HUDEP-2 (cell line): ENCODE measurements around the gene IBSP.

Source experiments
- DNase-seq, 76 experiments: peaks; one replicate each; lab custom pipeline; 2025; ENCODE audit not compliant: unreplicated experiment in 76 of 76; lab: John Stamatoyannopoulos, UW

IBSP gene

DNA sequence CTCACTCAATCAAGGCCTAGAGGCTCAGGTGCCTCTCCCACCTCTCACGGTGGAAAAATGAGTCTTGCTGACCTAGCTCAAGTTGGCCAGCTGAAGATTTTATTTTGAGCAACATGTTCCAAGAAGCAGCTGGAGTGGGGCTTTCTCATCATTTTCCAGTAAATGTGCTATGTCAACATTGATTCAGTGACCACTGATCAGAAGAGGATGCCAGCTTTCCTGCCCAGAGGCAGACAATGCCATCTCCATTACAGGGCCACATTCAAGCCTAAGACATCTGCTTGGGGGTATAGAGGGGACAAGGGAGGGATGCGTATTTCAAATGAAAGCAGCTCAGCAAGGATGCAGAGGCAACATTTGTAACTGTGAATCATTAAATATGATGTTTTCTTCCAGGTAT is 36.4 kb downstream of the IBSP start:
- DNase-seq: peak in 1 of 76 experiments; percentile 3

DNA sequence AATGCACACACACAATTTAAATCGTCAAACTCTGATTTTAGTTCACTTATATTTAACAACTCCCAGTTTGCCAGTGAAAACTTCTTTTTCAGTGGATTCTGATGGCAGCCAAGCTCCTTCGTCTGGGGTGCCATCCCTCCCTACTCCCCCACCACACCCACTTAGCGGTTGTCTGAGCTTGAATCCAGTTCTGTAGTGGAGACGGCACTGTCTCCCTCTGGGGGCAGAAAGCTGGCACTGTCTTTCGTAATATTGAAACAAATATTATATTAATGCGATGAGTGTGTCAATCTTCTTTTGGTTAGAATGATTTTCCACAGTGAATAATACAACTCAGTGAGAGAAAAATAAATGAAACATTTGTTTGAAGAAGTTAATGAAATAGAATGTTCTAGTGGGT is 38.9 kb downstream of the IBSP start:
- DNase-seq: peak in 1 of 76 experiments; percentile 5

DNA sequence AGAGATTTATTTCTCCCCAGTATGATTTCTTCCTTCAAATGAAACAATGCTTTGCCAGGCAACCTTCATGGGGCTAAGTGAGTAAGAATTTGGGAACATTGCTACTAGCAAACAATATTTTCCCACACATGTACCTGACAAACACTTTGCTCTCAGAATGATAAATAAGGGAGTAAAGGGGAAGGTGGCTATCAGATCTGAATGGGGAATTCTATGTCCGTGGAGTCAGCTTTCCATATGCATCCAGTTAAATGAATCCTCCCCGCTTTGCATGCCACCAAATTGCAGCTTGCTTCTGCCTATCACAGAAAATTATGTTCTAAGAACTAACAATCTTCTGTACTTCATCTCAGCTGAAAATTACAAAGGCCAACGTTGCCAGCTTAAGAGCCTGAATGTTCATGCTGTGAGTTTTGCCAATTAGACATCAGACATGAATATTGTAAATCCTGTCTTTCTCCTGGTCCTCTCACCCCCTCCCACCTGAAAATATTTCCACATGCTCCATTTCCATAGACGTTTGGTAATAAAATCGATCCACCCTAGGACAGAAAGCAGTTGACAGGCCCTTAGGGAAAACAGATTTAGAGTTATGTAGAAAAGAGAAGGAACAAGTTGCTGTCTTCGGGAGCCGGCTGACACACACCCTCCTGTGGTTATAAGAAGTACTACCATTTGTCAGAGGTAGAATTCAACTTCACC is 39.7 kb downstream of the IBSP start:
- DNase-seq: peak in 3 of 76 experiments; percentile 0 to 11 (median 6)

DNA sequence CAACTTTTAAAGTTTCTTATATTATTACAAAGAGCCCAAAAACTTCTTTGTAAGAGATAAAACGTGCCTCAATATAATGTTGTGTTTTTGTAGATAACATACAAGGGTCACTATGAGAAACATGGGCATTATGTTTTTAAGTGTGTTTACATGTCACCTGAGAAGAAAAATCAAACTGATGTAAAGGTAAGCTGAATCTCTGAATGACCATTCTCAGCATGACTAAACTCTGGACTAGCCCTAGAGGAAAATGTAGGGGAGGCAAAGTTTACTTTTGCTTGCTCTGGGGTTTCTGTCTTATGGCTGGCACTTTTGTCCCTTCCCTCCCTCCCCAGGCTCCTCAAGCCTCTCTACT is 40.2 kb downstream of the IBSP start:
- DNase-seq: no peak

DNA sequence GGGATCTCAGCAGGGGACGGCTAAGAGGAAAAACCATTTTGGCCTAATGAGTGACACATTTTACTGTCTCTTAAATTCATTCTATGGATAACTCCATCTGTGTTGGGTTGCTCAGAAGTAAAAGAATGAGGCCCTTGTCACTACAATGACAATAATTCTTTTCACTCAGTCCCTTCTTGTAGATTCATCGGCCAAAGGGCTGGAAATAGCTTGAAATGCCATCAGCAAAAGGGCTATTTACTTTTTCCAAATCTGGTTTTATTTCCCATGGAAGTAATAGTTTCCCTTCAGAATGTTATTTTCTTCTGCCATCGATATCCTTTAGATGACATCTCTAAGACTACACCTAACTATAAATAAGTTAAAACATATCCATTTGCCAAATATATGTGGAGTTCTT is 40.8 kb downstream of the IBSP start:
- no peak for DNase-seq

DNA sequence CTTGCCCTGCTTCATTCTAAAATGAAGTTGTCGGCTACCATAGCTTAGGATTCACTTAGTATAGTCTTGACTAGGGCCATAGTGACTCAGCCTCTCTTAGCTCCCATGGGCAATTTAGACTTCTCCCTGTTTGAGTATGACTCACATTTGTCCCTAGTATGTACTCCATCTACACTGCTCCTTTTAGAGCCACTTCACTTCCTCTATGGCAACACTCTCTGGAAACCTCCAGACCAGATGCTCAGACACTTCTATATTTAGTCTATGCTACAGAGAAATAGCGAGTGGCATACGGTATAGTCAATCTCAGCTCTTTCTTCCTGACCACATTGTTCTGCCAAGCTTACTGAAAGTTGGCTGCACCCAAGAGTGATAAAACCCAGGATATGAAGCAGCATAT is 44.6 kb downstream of the IBSP start:
- DNase-seq: no peak

DNA sequence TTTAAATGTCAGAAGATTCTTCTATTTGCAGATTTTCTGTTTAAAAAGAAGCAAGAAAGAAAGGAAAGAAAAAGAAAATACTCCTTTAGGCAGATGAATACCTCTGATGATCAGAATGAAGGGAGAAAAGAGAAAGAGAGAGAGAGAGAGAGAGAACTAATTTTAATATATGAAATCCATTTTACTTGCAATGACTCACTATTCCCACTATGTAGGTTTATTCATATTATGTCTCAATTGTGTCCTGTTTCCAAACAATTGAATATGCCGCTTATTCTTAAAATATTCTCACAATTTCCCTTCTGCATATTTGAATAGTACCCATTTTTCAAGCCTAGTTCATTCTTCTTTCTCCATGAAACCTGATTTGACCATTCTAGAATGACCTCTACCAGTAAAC is 45.1 kb downstream of the IBSP start:
- no peak for DNase-seq

DNA sequence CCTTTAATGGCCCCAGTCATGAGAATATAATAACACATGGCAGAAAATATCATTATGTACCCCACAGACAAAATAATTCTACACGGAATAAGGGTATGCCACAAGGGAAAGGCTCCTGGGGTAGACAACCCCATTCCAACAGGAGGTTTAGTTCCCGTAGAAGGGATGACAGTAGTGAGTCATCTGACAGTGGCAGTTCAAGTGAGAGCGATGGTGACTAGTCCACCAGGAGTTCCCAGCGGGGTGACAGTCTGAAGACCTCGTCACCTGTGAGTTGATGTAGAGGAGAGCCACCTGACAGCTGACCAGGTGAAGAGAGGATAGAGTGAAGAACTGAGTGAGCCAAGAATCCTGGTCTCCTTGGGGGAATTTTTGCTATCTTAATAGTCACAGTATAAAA is 46.9 kb downstream of the IBSP start:
- DNase-seq: no peak

DNA sequence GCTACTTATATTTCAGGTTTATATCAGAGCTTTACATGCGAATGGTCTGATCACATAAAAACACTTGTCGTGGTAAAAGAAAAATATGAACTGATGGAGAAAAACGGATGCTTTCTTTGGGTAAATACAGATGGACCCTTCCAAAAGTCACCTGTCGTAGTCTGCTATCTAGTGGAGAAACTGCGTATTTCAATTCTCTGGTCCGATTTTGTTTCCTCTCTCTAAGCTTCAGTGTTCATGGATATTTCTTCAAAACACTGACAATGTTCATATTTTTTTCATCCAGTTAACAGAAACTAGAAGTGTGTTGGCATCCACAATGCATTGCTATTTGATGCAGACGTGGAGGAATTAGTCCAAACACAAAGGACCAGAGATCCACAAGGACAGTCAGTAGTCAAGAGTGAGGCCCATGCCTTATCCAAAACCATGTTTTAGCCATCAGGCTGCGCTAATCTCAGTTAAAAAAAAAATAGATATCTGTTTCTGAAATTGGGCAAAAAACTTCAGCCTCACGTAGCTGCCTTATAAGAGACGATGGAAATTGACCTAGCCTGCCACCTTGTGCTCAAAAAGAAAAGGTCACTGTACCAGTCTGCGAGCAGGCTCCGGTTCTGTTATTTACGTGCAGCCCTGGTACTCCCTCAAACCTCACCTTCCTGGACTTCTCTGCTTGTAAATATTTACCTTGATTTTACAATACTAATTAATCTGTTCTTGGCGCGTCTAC is 49.4 kb downstream of the IBSP start:
- peak in 22 of 76 experiments; percentile 1 to 34 (median 6) for DNase-seq

DNA sequence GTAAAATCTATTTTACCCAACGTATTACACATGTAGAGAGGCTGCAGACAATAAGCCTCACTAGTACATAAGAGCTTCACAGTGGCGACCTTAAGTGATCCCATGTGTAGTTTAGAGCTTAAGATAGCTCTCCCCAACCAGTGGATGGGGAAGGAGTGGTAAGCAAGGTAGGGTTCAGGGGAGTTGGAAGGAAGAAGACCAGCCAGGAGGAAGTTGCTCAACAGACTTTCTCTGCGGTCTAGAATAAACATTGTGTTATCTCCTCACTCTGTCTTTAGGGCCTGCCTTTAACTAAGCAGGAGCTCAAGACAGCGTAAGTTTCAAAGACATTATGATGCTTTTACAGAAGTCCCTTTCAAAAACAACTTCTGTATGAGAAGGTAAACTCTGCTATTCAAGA is 50.3 kb downstream of the IBSP start:
- DNase-seq: no peak

DNA sequence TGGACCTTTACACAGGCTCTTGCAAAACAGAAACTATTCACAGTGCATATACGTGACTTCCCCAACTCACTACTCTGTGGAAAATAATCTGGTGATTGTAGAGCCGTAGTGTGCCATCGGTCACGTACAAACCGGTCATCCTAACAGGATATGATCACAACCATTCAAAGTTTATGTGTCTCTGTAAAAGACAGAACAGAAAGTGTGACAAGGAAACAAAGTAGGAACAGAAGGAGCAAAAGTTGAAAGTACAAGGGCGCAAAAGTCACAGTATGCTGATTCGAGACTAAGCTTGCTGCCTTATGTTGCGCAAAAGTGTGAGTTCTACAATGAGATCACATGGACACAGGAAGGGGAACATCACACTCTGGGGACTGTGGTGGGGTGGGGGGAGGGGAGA is 52.0 kb downstream of the IBSP start:
- DNase-seq: no peak

DNA sequence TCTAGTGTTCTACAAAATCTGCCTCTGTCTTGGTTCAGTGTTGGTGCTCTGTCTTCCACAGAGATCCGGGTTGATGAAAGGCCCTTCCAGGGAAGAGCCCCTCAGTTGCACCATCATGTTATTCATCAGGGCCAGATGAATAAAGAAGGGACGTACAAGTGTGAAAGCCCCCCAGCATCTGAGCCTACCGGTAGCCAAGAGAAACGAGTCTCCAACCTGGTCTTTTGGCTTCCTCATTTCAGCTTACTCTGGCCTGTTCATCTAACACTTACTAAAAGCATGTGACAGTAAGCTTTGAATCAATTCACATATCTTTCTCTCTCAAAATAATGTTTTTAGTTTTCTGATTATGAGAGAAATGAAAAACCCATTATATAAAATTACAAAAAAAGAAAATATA is 52.6 kb downstream of the IBSP start:
- no peak for DNase-seq

DNA sequence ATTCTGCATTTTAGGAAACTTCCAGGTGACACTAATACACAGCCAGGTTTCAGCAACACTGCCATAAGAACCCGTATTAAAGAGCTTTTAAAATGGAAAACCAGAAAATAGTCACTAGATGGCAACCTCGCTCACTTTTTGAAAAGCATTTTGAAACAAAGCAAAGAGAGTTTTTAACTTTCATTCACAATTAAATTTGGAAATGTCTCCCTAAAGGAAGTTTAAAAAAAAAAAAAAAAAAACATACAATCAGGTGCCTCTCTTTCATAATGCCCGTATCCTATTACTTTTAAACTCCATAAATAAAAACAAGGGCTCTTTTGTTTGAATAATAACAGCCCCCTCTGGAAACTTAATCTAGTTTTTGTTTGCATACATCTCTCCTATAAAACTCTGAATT is 53.8 kb downstream of the IBSP start:
- DNase-seq: peak in 6 of 76 experiments; percentile 1 to 6 (median 2)

DNA sequence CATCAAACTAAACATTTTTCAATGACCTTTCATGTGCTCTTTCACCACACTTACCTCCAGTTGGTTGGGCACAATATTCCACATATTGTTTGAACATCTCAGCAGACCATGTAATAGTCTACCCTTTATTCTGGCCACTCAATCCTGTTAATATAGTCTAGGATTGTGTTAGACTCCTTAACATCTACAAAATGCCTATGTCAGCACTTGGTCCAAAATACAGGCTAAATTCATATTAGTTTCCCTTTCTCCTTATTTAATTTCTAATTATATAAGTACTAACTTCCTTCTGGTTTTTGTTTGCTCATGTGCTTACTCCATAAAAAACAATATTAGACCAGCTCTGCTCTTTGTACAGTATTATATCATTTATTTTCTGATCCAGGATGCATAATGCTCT is 54.5 kb downstream of the IBSP start:
- no peak for DNase-seq

DNA sequence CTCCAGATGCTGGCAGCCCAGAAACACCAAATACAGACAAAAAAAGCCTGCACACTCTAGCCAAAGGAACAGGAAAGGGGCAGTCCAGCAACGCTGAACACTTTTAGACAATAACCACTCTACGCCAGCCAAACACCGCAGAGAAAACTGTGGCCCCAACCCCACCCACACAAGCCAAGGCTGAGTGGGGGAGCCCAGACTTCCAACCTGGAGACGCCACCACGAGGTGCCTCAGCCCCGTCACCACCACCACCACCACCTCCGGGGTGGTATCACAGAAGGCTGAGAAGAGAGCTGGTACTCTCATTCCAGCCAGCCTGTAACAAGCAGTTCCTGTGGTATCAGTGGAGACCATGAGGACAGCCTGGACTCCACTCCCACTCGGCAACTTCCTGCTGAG is 56.2 kb downstream of the IBSP start:
- DNase-seq: no peak

DNA sequence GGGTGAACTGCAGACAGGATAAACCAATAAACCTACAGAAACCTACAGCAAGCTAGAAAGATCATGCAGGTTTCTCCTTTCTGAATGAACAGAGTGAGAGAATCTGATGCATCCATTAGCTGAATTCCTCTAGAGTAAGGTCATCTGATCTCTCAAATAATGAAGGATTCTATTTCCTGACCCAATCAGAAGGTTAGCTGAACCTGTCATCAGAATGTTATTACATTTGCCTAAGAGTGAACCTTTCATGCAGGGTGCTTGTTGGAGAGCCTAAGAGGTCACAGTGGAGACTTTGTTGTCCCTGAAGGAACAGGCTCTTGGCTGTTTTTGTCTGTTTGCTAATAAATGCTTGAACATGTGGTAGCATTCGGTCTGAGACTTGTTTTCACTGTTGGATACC is 57.5 kb downstream of the IBSP start:
- DNase-seq: no peak

DNA sequence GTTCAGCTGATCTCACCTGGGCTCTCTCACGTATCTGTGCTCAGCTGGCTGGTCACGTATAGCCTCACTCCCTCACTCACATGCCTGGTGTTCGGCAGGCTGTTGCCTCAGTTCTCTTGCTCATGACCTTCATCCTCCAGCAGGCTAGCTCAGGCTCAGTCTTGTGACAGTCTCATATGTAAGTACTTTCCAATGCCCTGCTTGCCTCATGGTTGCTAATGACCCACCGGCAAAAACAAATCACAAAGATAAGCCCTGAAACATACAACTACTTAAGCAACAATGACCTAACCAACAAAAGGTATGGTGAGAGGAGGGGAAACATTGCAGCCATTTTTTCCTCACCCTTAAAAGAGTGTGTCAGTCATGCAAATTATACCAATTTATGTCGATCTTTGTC is 58.4 kb downstream of the IBSP start:
- DNase-seq: no peak
